GM19023 (cell line): ENCODE results near the gene LONP2.
"Not testable (repeated sequence)": the region's sequence is repeated elsewhere in the genome, so short reads cannot be mapped to it uniquely, and the experiment has no call there.

Source experiments
- ATAC-seq: cut with Tn5 transposase; IDR thresholded peaks from one replicate; pipeline ENCODE4 v1.9.1; 2021; ENCODE audit warnings: mild to moderate bottlenecking, moderate library complexity; ENCODE audit not compliant: unreplicated experiment

The LONP2 gene

GRCh38 chr16:48330189-48330840, 86.2 kb downstream of the LONP2 start:
- ATAC-seq = no peak

GRCh38 chr16:48330841-48331192, 86.7 kb downstream of the LONP2 start:
- ATAC-seq = no peak

DNA sequence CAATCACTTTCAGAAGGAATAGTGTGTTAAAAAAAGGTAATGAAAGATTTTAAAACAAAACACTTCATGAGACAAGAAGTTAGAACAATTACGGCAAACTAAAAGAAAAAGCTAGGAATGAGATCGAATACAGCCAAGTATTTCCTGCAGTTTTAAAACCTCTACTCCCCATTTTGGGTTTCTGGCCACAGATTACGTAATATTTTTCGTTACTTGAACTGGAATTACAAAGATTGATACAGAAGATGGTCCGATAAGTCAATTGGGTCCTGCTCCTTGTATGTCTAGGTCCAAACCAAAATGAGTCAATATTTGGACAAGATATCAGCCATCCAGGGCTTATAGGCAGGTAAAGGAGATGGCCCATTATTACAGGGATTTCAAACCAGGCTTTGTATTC, 88.9 kb downstream of the LONP2 start:
- ATAC-seq = no peak

DNA sequence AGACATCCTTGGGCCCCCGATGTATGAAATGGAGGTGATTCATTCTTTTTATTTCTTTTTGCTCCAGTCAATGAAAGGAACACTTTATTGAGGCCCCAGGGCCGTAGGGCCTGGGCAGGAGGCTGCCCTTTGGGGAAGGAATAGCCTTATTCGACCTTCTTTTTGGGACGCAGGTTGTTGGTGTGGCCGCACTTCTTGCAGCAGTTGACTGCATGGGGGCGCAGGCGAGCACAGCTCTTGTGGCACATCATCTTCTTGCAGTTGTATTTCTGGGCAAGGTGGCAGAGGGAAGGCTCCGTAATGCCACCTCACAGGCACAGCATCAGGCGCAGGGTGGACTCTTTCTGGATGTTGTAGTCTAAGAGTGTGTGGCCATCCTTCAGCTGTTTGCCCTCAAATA, 90.2 kb downstream of the LONP2 start:
- ATAC-seq = no peak

GRCh38 chr16:48335961-48336360, 91.9 kb downstream of the LONP2 start:
- ATAC-seq = no peak

GRCh38 chr16:48340054-48340453, 96.0 kb downstream of the LONP2 start:
- no peak for ATAC-seq

GRCh38 chr16:48342591-48342990, 98.5 kb downstream of the LONP2 start:
- ATAC-seq = no peak

- ATAC-seq = no peak
These were observed 103.2 kb downstream of the LONP2 start for GRCh38 chr16:48347191-48347865.

- no peak for ATAC-seq
These were observed 103.9 kb downstream of the LONP2 start for GRCh38 chr16:48347980-48348379.

DNA sequence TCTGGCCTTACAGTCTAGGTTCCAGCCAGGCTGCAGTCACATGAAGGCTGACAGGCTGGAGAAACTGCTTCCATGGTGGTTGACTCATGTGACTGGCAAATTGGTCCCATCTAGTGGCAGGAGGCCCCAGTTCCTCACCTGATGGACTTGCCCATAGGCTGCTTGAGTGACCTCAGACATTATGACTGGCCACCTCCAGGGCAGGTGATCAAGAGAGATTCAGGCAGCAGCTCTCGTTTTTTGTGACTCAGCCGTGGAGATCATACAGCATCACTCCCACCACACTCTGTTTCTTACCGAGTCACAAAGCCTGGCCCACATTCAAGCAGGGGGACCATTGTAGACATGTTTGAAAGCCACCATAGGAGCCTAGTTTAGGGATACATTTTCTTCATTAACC, 106.6 kb downstream of the LONP2 start:
- no peak for ATAC-seq

DNA sequence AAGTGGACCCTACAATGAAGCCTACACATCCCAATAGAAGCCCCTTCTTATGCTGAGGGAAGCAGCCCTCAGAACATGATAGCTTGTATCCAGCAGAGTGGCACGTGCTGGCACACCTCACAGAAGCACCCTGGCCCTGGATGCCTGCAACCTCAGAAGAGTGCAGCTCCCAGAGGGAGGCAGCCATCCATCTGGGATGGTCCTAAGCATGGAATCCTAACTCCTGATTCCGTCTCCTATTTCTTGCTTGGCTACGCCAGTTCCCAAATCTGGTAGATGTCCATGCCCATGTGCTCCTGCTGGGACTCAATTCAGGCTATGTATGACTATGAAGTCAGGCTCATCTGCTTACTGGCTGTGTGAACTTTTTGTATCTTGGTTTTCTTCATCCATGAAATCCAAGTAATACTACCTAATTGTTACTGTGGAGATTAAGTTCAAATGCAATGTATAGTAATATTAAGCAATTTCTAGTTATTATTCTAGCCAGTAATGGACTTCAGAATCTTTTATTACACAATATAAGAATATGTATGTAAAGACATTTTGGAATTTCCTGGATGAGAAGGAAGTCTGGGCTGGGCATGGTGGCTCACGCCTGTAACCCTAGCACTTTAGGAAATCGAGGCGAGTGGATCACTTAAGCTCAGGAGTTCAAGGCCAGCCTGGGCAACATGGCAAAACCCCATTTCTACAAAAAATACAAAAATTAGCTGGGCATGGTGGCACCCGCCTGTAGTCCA, 108.7 kb downstream of the LONP2 start:
- no peak for ATAC-seq

DNA sequence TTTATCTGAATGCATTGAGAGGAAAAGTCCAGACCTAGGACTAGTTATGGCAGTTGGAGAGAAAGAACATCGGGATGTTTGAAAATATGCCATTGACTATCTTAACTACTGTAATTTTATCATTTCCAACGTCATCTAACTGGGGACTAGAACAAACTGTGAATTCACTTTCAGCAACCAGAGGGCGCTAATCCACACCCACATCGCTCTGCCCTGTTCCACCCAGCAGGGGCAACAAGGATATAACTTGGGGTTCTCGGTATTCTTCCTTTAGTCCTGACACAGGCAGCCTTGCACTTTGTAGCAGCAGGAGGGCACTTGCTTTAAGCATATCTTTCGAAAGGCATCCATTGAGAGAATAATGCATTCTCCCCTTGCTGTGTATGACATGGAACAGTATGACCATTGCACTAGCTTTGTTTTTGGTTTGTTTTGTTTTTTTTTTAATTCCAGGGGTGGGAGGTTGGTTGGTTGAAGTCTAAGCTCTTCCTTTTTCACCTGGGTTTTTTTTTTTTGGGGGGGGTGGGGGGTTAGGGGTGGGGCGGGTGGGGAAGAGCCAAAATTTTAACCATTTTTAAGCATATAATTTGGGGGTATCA, 109.6 kb downstream of the LONP2 start:
- ATAC-seq = peak; percentile 80

GRCh38 chr16:48354385-48354784, 110.3 kb downstream of the LONP2 start:
- not testable (repeated sequence) for ATAC-seq

GRCh38 chr16:48354877-48355855, 111.1 kb downstream of the LONP2 start:
- no peak for ATAC-seq

- ATAC-seq = no peak
These were observed 112.7 kb downstream of the LONP2 start for GRCh38 chr16:48356633-48357376.

DNA sequence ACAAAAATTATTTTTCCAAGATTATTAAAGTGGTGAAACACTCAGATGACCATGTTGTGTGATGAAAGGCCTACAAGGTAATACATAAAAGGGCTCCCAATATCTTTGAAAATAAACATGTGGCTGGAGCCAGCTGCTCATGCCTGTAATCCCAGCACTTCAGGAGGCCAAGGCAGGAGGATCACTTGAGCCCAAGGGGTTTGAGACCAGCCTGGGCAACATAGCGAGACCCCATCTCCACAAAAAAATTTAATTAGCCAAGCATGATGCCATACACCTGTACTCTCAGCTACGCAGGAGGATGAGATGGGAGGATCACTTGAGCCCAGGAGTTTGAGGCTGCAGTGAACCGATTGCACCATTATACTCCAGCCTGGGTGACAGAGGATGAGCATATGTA, 114.3 kb downstream of the LONP2 start:
- no peak for ATAC-seq

DNA sequence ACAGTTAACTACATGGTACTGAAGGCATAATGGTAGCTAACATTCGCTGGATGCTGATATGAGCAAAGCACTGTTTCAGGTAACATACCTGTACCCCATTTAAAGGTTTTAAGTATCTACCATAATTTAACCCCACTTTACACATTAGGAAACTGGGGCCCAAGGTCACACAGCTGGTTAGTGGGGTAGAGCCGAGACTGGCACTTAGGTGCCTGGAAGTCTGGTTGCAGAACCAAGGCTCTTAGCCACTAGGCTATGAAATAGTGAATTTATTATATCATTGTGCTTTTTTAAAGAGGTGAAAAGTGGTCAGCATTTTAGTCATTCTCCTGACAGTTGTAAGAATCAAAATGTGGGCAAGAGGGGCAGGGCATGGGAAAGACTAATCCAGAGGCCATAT, 115.9 kb downstream of the LONP2 start:
- no peak for ATAC-seq

DNA sequence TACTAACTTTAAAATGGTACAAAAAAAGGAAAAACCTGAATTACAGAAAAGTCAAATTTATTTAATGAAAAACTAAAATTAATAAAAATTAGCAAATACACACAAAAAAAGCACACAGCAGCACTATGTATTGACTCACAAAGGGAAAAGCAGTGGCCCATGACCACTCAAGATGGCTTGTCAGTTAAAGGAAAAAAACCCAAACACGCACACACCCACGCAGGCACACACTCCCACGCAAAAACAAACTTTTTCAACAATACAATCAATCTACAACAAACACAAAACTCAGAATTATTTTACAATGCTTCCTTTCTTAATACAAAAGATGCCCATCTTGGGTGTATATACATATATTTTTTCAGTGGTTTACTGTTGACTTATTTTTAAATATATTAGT, 116.9 kb downstream of the LONP2 start:
- no peak for ATAC-seq

- no peak for ATAC-seq
These were observed 117.5 kb downstream of the LONP2 start for GRCh38 chr16:48361540-48362144.
